SU-DHL-6 (cell line): Measurements from ENCODE around the gene MSANTD4.

Experiments used
- EZH2phosphoT487 ChIP-seq: fragments of 200-600 bp; sonication (generic), shearing (Covaris generic); conservative IDR thresholded peaks from 2 replicates; pipeline ENCODE4 v1.6.1; 2018; ENCODE audit warnings: mild to moderate bottlenecking, antibody characterized with exemption, low read length, moderate library complexity, mixed read lengths
- TF ChIP-seq, protein P1 (sequence below): fragments of 200-600 bp; sonication (generic); IDR thresholded peaks from one replicate; pipeline ENCODE4 v1.5.1; 2017; ENCODE audit warnings: antibody characterized with exemption, mild to moderate bottlenecking, low read length, moderate library complexity; ENCODE audit not compliant: insufficient read depth, poor library complexity, severe bottlenecking

- TF ChIP-seq, protein P1, sequence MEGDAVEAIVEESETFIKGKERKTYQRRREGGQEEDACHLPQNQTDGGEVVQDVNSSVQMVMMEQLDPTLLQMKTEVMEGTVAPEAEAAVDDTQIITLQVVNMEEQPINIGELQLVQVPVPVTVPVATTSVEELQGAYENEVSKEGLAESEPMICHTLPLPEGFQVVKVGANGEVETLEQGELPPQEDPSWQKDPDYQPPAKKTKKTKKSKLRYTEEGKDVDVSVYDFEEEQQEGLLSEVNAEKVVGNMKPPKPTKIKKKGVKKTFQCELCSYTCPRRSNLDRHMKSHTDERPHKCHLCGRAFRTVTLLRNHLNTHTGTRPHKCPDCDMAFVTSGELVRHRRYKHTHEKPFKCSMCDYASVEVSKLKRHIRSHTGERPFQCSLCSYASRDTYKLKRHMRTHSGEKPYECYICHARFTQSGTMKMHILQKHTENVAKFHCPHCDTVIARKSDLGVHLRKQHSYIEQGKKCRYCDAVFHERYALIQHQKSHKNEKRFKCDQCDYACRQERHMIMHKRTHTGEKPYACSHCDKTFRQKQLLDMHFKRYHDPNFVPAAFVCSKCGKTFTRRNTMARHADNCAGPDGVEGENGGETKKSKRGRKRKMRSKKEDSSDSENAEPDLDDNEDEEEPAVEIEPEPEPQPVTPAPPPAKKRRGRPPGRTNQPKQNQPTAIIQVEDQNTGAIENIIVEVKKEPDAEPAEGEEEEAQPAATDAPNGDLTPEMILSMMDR: no peak
- TF ChIP-seq EZH2phosphoT487: no peak
These were observed 10.8 kb upstream of the MSANTD4 start for GRCh38 chr11:106032861-106033260.
